ENCODE results near the gene TNRC6B.
"Not testable (repeated sequence)": the region's sequence is repeated elsewhere in the genome, so short reads cannot be mapped to it uniquely, and the experiment has no call there.

TNRC6B gene

DNA sequence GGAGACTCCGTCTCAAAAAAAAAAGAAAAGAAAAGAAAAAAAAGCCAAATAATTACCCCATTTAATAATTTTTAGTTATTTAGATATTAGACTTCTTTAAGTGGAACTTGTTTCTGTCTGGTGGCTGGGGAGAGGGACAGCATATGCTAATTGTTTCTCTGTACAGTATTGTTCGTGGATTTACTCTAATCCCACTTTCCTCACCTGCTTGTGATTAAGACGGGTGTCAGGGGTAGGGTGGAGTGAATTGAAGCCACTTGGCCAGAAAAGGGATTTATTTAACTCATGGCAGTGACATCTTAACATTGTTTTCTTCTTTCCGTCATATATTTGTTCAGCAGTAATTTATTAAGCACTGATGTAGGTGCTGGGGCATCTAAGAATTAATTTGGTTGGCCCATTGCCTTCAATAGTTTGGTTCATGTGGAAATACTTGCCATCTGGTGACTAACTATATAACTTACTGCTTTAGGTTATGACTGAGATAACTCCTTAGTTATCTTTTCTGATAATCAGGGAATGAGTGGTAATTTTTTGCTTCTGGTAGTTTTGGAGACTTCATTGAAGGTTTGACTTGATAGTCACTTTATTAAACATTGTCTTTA, 4.6 kb downstream of the TNRC6B start:
- DNase-seq (ENCODE audit: low read depth), result peak; percentile 50

DNA sequence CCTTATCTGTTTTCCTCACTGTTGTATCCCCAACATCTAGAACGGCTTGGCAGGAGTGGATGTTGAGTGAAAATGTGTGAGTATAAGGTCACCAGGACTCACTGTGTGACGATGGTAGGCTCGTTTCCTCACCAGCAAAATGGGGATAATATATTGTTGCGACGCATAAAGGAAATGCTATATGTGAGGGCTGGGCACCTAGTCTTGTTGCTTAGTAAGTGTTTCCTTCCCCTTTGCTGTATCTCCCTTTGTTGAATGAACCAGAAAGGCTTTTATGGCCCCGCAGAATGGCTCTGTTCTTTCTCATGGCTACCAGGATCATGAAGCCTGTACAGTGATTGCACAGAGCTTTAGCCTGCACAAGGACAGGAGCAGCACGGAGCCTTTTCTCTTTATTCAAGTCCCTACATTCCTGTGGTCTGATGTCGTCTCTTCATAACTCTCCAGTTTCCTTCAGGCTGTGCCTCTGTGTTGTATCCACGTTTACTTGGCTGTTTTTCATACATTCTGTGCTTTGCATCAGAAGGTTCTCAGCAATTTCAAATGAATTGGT, 5.4 kb downstream of the TNRC6B start:
- DNase-seq (ENCODE audit: low read depth), result peak; percentile 89

DNA sequence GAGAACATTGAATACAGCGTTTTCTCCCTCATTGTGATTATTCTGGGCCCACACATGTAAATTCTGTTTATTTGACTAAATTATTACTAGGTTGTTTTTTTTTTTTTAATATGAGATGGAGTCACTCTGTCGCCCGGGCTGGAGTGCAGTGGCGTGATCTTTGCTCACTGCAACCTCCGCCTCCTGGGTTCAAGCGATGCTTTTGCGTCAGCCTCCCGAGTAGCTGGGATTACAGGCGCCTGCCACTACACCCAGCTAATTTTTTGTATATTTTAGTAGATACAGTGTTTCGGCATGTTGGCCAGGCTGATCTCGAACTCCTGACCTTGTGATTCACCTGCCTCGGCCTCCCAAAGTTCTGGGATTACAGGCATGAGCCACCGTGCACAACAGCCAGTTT, 5.9 kb downstream of the TNRC6B start:
- DNase-seq (ENCODE audit: low read depth), result not testable (repeated sequence)

DNA sequence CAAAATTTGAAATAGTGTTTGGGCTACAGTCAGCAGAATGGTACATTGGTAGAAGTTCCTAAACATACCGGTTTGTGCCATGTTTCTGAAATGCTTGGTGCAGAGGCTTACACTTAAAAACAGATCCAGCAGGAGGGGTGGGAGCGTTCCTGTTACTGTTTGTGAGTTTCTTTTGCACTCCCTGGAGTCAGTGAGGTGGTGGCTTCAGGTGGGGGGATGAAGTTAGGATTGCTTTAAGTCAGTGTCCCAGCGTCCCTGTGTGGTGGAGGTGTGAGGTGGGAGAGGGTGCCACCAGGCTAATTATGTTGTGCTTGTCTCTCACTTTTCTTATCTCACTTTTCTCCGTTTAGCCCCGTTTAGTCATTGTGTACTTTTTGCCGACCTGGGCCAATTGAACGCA, 9.7 kb downstream of the TNRC6B start:
- no peak for DNase-seq (ENCODE audit: low read depth)

DNA sequence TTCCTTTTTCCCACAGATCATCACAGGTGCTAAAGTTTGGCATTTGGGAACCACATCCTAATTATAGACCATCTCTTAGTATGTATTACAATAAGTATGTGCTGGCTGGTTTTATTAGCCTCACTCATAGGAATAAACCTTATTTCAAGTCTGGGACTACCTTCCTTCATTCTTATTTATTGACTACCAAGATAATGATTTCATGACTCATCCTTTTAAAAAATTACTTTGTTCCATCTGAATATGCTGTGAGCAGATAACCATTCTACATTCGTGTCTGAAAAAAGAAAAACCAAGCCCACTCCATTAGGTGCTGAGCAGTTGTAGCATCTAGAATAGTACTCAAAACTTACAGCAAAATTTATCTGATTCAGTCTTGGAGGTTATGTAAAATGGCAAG, 12.3 kb downstream of the TNRC6B start:
- no peak for DNase-seq (ENCODE audit: low read depth)

DNA sequence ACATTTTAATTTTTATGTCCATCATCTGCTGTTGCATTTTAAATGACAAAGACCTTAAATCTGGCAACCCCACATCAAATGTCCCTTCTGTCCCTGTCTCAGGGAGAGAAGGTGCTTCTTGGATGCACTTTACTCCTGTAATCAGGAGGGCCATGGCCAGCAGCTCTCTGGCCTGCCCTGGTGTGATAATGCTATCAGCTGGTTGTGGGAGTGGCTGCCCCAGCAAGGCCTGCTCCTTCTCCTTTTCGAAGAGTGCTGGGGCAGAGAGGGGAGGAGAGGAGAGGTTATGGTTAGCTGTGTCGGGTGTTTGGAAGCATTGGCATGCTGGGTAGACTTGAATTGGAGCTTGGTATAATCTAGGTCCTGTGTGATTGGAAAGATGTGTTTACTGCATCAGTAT, 12.8 kb downstream of the TNRC6B start:
- DNase-seq (ENCODE audit: low read depth), result no peak

DNA sequence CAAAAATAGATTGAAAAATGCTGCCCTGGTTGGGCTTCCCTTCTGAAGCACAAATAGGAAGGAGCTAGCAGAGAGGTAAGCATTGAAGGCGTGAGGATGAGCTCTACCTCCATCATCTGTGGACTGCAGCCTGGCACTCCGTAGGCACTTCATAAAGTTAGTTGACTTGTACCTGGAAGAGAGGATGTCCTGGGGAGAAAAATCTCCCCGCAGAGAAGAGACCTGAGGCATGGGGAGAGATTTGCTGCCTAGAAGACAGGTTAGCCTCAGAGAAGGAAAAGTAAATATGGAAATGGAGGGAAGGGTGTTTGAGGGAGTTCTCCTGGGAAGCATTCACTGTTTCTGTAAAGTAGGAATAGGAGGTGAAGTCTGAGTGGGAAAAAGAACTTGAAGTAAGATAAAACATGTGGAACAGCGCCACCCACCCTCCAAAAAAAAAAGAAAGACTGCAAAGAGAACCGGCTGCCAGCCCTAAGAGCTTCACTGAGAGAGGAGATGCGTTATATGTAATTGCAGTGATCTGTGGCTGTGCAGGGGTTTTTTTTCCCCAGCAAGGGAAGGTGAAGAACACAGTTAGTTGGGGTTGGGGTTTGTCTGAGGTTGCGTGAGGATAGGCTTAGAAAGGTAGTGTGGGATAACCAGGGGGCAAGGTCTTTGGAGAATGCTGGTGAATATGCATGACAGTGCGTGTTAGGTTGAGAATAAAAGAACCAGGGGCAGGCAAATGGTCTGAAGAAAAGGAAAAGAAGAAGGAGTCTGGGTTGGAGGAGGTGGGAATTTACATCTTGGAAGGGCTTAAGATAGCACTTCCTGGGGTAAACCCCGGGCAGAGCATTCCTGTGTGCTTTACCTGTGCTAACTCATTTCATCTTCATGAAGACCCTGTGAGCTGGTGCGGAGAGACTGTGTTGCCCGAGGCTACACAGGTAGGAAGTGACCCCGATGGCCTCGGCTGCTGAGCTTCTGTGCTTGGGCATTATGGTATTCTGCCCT, 16.0 kb downstream of the TNRC6B start:
- DNase-seq (ENCODE audit: low read depth), result peak; percentile 36

DNA sequence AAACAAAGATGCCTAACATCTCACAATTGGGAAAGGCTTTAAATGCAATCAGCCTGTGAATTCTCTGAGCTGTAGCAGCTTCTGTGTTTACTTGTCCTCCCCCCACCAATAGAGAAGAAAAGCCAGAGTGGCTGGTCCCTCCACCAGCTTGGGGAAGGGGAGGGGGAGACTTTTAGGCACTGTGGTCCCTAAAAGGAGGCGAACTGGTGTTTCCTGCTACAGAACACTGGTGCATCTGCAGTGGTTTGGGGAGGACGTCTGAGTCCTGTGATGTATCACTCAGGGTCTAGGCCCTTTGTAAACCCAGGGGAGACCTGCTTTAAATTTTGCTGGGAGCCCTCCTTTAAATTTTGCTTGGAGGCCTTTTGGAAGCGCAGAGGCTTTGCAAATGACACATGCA, 16.9 kb downstream of the TNRC6B start:
- DNase-seq (ENCODE audit: low read depth), result no peak

DNA sequence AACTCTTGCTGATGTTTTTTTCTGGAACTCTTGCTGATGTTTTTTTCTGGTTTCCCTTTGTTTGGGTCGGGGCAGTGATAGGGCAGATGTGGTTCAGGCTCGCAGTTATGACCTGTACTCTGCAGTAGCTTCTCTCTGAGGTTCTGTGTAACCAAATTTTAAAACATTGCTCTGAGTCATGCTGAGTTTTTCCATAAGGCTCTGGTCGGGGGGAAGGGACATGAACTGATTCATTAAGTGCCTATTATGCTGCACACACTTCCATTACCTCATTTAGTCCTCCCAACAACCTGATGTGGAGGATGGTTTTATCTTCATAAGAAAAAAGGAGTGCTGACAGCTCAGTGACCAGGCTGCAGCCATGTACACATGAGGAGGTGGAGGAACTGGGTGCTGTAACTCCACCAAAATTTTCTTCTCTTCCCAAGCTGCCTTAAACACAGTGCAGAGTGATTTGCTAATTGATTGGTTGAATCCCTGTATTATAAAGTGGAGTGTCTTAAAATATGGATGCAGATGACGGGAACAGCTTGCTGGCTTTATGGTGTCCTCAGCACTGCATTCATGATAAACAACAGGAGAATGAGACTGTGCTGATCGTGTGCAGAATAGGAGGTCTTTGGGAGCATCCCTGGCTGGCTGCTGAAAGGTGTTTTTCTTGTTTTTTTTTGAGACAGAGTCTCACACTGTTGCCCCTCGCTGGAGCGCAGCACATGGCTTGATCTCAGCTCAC, 19.1 kb downstream of the TNRC6B start:
- DNase-seq (ENCODE audit: low read depth), result peak; percentile 78

DNA sequence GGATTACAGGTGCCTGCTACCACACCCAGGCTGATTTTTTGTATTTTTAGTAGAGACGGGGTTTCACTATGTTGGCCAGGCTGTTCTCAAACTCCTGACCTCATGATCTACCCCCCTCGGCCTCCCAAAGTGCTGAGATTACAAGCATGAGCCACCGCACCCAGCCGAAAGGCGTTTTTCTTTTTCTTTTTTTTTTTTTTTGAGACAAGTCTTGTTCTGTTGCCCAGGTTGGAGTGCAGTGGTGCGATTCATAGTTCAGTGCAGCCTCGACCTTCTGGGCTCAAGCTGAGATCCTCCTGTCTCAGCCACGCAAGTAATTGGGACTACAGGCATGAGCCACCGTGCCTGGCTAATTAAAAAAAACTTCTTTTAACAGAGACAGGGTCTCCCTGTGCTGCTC, 19.7 kb downstream of the TNRC6B start:
- not testable (repeated sequence) for DNase-seq (ENCODE audit: low read depth)

DNA sequence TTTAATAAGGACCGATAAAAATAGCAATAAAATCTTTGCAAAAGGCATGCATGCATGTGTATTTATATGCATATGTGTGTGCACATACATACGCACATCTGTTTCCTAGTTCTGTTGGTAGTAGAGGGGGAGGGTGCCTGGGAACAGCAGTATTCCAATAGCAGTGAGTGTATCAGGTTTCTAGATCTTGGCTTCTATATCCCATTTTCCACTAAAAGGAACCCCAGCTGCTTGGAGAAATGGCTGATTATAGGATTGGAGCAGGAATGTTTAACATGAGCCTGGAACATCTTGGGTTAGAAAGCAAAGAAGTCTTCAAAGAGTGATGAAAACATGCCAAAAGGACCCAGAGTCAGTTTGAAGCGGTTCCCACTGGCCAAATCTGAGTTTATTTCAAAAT, 21.0 kb downstream of the TNRC6B start:
- DNase-seq (ENCODE audit: low read depth), result no peak

DNA sequence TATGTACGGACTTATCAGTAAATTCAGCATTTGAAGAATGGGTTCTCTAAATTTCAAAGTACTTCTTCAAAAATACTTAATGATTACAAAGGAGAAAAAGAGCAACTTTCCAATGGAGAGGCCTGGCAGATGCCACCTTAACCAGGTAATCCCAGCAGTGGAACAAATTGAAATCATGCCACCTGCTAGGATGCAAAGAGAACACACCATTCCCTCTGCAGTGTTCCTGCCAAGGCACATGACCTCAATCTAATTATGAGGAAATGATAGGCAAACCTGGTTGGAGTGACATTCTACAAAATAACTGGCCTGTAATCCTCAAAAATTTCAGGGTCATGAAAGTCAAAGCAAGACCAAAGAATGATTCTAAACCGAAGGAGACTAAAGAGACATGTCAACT, 21.5 kb downstream of the TNRC6B start:
- no peak for DNase-seq (ENCODE audit: low read depth)

DNA sequence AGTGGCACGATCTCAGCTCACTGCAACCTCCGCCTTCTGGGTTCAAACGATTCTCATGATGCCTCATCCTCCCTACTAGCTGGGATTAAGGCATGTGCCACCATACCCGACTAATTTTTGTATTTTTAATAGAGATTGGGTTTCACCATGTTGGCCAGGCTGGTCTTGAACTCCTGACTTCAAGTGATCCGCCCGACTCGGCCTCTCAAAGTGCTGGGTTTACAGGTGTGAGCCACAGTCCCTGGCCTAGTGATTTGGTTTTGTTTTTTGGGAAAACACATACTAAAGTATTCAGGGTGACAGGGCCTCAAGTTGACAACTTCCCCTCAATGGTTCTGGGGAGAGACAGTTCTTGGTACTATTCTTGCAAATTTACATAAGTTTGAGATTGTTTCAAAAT, 22.1 kb downstream of the TNRC6B start:
- no peak for DNase-seq (ENCODE audit: low read depth)

DNA sequence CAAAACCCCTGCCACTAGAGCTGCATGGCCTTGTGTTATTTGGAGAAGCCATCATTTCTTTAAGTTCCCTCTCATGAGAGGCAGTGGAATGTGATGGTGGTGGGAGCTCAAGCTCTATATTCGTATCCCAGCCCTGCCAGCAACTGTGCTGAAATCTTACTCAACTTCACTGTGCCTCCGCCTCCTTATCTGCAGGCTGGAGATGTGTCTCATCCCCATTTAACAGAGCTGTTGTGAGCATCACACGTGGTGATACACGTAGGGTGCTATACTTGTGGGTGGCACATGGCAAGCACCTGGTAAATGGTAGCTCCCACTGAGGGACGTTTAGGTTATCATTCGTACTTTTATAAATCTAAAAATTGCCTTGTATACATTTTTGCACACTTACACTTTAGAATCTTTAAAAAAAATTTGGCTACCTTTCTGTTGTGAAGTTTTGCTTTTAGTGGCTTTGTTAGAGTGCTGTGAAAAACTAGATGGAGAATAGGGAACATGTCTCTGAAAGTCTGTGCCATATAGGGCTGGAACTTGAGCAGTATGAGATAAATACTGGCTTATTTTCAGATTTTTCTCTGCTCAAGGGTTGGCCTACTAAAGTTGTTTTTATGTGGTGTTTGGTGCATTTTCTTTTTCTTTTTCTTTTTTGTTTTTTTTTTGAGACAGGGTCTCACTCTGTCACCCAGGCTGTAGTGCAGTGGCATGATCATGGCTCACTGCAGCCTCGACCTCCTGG, 23.2 kb downstream of the TNRC6B start:
- DNase-seq (ENCODE audit: low read depth), result no peak

DNA sequence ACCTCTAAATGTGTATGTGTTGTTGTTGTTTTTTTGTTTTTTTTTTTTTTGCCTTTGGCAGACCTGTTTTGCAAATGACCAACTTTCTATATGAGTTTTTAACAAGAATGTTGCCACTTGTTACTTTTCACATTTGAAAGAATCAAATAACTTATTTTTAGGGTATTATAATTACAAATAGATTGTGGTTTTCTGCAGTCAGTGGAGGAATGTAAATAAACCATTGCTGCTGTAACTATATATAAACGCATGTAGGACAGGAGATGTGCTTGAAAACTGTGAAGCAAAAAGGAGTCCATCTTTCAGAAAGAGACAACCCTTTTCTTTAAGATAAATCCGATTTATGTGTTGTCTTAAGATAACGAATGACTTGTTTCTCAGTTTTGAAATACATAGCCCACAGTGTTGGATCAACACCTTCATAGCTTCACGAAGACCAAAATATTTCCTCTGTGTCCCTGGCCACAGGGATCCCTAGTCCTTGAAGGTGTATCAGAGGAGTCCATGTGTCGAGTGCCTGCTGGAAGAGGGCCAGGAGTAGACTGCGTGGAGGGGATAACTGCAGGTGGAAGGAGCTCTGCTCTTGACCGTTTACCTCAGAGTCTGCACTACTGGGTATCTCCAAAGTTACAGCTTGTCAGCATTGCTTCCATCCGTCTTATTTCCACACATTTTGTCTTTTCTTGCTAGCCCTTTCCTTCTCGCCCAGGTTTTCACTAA, 24.7 kb downstream of the TNRC6B start:
- DNase-seq (ENCODE audit: low read depth), result no peak

DNA sequence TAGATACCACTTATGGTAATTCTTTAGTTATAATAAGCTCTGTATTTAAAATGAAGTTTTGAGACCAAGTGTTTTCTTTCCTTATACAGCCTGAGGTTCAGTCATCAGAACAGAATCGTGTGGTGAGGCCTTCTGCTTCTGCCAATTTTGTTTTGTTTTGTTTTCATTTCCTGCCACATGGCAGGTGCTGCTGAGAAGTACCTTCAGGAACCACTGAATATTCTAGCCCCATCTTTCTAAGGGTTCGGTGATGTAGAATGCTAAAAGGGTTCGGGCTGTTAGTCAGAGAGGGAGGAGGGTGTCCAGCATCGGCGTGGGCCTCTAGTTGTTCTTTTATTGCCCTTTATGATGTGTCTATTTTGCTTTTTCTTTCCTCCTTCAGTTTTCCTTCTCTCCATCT, 25.8 kb downstream of the TNRC6B start:
- no peak for DNase-seq (ENCODE audit: low read depth)

DNA sequence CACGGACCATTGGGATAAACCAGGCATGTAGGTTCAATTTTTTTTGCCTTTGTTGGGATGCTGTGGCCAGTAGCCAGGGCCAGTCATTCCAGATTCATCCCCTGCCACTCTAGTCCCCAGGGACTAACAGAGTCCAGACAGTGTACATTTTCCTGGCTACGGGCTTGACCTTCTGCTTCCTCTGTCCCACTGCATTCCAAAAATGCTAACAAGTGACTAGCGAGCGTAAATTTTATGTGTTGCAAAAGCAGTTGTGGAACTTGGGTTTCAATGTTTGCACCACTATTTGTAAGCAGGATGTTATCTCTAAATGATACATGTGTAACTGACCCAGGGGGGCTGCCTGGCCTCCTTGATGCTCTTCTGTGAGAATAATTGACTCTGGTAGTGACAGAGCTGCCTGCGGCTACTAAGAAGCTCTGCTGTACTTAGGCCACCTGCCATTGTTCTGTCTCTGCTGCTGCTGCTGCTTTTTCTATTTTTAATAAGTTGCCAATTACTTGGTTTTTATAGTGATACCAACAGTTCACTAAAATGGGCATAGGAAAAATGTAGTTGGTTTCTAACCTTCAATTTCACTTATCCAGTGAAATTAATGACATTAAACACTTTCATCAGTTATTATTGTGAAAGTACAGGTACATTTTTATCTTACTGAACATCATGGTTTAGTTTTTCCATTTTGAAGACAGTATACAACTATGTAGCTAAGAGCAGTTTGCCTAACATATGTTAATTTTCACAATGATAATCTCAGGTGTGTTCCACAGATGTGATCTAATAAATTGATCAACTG, 26.8 kb downstream of the TNRC6B start:
- peak; percentile 95 for DNase-seq (ENCODE audit: low read depth)

DNA sequence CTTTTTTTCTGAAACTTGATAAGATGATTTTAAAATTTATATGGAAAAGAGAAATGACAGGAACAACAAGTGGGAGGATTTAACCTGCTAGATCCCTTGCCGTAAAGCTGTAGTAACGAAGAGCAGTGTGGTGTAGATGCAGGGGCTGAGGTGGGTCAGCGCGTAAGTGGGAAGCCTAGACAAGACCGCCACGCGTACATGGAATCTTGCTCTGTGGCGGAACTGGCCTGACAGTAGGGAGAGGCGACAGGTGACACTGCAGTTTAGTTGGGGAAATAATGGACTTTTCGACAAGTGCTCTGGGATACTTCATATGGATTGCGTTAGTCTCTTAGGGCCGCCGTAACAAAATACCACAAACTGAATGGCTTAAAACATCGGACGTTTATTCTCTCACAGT, 28.8 kb downstream of the TNRC6B start:
- no peak for DNase-seq (ENCODE audit: low read depth)

DNA sequence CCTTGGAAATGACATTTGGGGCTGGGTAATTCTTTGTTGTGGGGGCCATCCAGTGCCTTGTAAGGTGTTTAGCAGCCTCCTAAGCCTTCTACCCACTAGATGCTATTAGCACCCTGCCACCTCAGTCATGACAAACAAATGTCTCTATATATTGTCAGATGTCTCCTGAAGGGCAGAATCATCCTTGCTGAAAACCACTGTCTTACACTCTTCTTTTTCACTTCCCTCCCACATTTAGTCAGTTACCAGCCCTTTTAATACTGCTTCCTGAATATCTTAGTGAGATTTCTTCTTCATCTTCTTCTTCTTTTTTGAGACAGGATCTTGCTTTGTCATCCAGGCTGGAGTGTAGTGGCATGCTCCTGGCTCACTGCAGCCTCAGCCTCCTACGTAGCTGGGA, 33.1 kb downstream of the TNRC6B start:
- DNase-seq (ENCODE audit: low read depth), result no peak

DNA sequence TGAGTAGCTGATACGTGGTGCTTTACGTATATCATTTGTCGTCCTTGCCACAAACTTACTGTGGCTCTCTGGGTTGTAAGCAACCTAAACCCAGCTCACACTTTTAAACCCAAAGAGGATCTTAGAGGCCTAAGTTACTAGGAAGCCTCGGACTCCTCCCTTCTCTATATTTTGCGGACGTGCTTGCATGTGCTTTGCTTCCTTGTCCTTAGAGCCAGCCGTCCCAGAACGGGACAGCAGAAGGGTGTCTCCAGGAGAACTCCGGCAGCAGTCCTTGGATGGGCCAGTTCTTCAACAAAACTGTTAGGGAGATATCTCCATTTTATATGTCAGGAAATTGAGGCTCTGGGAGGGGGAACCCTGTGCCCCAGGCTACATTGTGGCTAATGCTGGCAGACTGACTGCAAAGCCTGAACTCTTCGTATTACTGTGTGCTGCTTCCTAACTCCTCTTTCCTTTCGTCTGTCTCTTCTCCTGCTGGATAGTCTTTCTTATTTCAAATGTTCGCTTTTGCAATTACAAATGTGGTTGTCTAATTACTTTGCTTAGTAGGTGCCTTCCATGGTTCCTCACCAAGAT, 33.8 kb downstream of the TNRC6B start:
- DNase-seq (ENCODE audit: low read depth), result no peak

Data from fibroblast of gingiva (primary cell).